ENCODE data around the gene ENTR1. TPM values are rescaled to one million over a fixed set of nuclear protein-coding genes. Genes with fewer than 3 reads are reported as not detected.
A peak's percentile ranks its signal among the peaks of the same experiment; 100 is the strongest.
"Not testable (repeated sequence)": the region's sequence is repeated elsewhere in the genome, so short reads cannot be mapped to it uniquely, and the experiment has no call there.

The ENTR1 gene
- total RNA-seq, 1 donor from 2014 or later: 60.4 TPM

DNA sequence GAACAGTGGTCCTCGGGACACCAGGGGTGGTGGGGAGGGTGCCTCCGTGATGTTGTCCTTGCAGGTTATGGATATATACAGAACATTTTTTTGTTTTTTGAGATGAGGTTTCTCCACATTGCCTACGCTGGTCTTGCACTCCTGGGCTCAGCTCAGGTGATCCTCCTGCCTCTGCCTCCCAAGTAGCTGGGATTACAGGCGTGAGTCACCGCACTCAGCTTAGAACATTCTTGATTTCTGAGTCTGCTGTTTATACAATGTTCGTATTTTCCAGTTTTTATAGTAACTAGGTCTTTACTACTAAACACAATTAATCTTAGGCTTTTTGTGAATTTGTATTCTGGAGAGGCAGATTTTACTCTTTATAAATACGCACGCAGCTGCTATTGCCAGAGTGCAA, 6.0 kb upstream of the ENTR1 start:
- Histone ChIP-seq H3K36me3 (peaks cover 0 to 86% of the 10 kb centered on the region in 2 donors), H3K27ac (no peak overlapping the region), H3K4me1 (peaks cover 11% of the 10 kb centered on the region), H3K4me3 (no peak overlapping the region), H3K9me3 (no peaks in the 10 kb centered on the region), H3K27me3 (no peaks in the 10 kb centered on the region)
- no peak for DNase-seq (ENCODE audit: extremely low spot score in 2 of 2)
- intact Hi-C loops (cut with DNase I): no loop called here
- TF ChIP-seq POLR2A (IDR thresholded peaks at IDR 0.05) (no peak), POLR2AphosphoS5 (IDR thresholded peaks at IDR 0.05; ENCODE audit: insufficient read depth in 1 of 2, low read depth in 1 of 2) (no peak)
- TF ChIP-seq, protein P1, sequence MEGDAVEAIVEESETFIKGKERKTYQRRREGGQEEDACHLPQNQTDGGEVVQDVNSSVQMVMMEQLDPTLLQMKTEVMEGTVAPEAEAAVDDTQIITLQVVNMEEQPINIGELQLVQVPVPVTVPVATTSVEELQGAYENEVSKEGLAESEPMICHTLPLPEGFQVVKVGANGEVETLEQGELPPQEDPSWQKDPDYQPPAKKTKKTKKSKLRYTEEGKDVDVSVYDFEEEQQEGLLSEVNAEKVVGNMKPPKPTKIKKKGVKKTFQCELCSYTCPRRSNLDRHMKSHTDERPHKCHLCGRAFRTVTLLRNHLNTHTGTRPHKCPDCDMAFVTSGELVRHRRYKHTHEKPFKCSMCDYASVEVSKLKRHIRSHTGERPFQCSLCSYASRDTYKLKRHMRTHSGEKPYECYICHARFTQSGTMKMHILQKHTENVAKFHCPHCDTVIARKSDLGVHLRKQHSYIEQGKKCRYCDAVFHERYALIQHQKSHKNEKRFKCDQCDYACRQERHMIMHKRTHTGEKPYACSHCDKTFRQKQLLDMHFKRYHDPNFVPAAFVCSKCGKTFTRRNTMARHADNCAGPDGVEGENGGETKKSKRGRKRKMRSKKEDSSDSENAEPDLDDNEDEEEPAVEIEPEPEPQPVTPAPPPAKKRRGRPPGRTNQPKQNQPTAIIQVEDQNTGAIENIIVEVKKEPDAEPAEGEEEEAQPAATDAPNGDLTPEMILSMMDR (IDR thresholded peaks at IDR 0.05): no peak

GRCh38 chr9:136412962-136413361, 2.5 kb upstream of the ENTR1 start:
- Histone ChIP-seq H3K9me3 (no peaks in the 10 kb centered on the region), H3K4me3 (no peak overlapping the region), H3K27ac (no peak overlapping the region), H3K36me3 (peaks cover 0 to 54% of the 10 kb centered on the region in 2 donors), H3K4me1 (peaks cover 36% of the 10 kb centered on the region), H3K27me3 (no peaks in the 10 kb centered on the region)
- TF ChIP-seq POLR2A (IDR thresholded peaks at IDR 0.05): no peak
- TF ChIP-seq, protein P1 (IDR thresholded peaks at IDR 0.05): no peak
- TF ChIP-seq POLR2AphosphoS5 (IDR thresholded peaks at IDR 0.05; ENCODE audit: insufficient read depth in 1 of 2, low read depth in 1 of 2): no peak
- DNase-seq (ENCODE audit: extremely low spot score in 2 of 2): no peak
- intact Hi-C loops (cut with DNase I): no loop called here

DNA sequence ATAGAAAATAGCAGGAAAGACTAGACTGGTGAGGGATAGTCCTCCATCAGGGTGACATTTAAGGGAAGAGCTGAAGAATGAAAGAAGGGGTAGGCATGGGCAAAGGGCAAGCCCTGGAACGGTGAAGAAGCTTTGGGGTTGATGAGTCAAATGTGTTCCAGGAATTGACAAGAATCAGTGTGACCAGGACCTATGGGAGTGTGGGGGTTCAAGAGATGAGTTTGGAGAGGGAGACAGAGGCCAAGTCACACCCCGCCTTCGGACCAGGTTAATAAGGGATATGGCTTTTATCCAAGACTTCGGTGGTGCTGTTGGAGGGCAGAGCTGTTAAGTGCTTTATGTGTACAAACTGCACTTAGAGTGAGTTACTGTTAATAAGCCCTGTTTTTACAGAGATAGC, 964 bp upstream of the ENTR1 start:
- Histone ChIP-seq H3K36me3 (peaks cover 0 to 47% of the 10 kb centered on the region in 2 donors), H3K27me3 (no peaks in the 10 kb centered on the region), H3K9me3 (no peaks in the 10 kb centered on the region), H3K4me3 (peak overlapping the region; percentile 76 to 89), H3K4me1 (peaks cover 36% of the 10 kb centered on the region), H3K27ac (no peak overlapping the region)
- TF ChIP-seq, protein P1 (IDR thresholded peaks at IDR 0.05): no peak
- TF ChIP-seq POLR2AphosphoS5 (IDR thresholded peaks at IDR 0.05; ENCODE audit: insufficient read depth in 1 of 2, low read depth in 1 of 2): no peak
- TF ChIP-seq POLR2A (IDR thresholded peaks at IDR 0.05): no peak
- intact Hi-C loops (cut with DNase I): no loop called here
- DNase-seq (ENCODE audit: extremely low spot score in 2 of 2): no peak

- TF ChIP-seq POLR2A (IDR thresholded peaks at IDR 0.05) (no peak), POLR2AphosphoS5 (IDR thresholded peaks at IDR 0.05; ENCODE audit: insufficient read depth in 1 of 2, low read depth in 1 of 2) (no peak)
- TF ChIP-seq, protein P1 (IDR thresholded peaks at IDR 0.05): no peak
- peak overlapping the region; percentile 76 to 89 for H3K4me3 ChIP-seq
- H3K4me1 ChIP-seq: peaks cover 36% of the 10 kb centered on the region
- peaks cover 0 to 44% of the 10 kb centered on the region in 2 donors for H3K36me3 ChIP-seq
- H3K27me3 ChIP-seq: no peaks in the 10 kb centered on the region
- H3K27ac ChIP-seq: peak overlapping the region; percentile 62
- H3K9me3 ChIP-seq: no peaks in the 10 kb centered on the region
- DNase-seq (ENCODE audit: extremely low spot score in 2 of 2): no peak
- intact Hi-C loops (cut with DNase I): loop anchor here (10.0 kb wide), 1 partner anchor 95 kb away; no protein-coding TSS in a partner anchor
These were observed 608 bp downstream of the ENTR1 start for GRCh38 chr9:136409557-136410455.

DNA sequence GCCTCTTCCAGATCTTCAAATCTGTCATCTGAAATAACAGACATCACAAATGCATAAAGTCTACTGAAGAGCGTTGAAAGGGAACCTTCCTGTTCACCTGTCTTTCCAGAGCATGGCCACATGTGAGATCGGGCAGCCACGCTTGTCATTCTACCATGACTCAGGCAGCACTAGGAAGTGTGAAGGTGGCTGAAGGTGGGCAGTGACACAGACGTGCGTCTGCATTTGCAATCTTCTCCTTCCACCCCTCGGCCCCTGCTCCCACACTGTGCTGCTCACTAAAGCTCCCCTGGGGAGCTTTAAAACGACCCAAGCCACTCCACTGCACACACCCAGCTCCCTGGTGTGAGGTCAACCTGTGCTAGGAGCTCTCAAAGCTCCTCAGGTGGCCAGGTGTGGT, 2.5 kb downstream of the ENTR1 start:
- Histone ChIP-seq H3K36me3 (peaks cover 0 to 25% of the 10 kb centered on the region in 2 donors), H3K4me3 (no peak overlapping the region), H3K9me3 (no peaks in the 10 kb centered on the region), H3K27me3 (no peaks in the 10 kb centered on the region), H3K27ac (no peak overlapping the region), H3K4me1 (peaks cover 36% of the 10 kb centered on the region)
- TF ChIP-seq POLR2A (IDR thresholded peaks at IDR 0.05) (no peak), POLR2AphosphoS5 (IDR thresholded peaks at IDR 0.05; ENCODE audit: insufficient read depth in 1 of 2, low read depth in 1 of 2) (no peak)
- TF ChIP-seq, protein P1 (IDR thresholded peaks at IDR 0.05): no peak
- DNase-seq (ENCODE audit: extremely low spot score in 2 of 2): no peak
- intact Hi-C loops (cut with DNase I): loop anchor here (10.0 kb wide), 1 partner anchor 93 kb away; no protein-coding TSS in a partner anchor

DNA sequence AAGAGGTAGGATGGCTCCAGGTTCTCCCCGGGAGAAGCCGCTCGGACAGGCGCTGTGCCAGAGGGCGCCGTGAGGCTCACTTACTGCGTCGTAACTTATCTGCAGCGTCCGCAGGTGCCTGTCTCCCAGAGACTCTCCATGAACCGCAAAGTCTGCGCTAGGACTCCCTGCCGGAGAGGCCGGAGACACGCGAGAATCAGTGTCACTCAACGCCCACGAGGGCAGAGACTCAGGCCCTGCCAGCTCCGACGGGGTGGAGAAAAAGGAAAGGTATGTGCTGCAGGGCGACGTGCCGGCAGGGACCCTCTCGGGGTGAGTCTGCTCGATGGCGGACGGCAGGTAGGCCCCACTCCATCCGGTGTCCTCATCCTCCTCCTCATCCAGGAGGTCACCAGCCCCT, 3.4 kb downstream of the ENTR1 start:
- H3K27ac ChIP-seq; H3K27me3 ChIP-seq; DNase-seq (ENCODE audit: extremely low spot score in 2 of 2); H3K9me3 ChIP-seq; H3K4me3 ChIP-seq: not testable (repeated sequence)
- Histone ChIP-seq H3K36me3 (peaks cover 0 to 22% of the 10 kb centered on the region in 2 donors), H3K4me1 (peaks cover 31% of the 10 kb centered on the region)
- intact Hi-C loops (cut with DNase I): loop anchor here (10.0 kb wide), 1 partner anchor 92 kb away; no protein-coding TSS in a partner anchor

DNA sequence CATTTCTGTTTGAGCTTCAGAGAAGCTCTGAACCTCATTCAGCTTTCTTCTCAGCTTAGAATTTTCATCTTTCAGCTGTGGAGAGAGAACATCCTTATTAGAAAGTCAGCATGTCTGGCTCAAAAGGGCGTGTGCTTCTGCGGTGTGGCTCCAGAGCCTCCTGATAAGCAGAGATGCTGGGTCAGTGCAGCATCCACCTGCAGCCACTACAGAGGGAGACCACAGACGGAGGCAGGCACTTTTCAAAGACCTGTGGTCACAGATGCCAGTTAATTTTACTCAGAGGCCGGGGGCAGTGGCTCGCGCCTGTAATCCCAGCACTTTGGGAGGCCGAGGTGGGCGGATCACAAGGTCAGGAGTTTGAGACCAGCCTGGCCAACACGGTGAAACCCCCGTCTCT, 4.5 kb downstream of the ENTR1 start:
- Histone ChIP-seq H3K36me3 (peaks cover 0 to 22% of the 10 kb centered on the region in 2 donors), H3K4me1 (peaks cover 19% of the 10 kb centered on the region)
- not testable (repeated sequence) for H3K9me3 ChIP-seq; H3K27me3 ChIP-seq; H3K27ac ChIP-seq; DNase-seq (ENCODE audit: extremely low spot score in 2 of 2); H3K4me3 ChIP-seq
- intact Hi-C loops (cut with DNase I): loop anchor here (10.0 kb wide), 1 partner anchor 91 kb away; no protein-coding TSS in a partner anchor

Data from vagina (tissue), 2 donors.